GM21526 (cell line): ENCODE data around the gene GBX1.

Source experiments
- ATAC-seq: cut with Tn5 transposase; IDR thresholded peaks from one replicate; pipeline ENCODE4 v1.9.1; 2021; ENCODE audit warnings: moderate library complexity; ENCODE audit not compliant: unreplicated experiment, low FRiP score

The GBX1 gene

GRCh38 chr7:151141311-151141854 lies 26.1 kb downstream of the GBX1 start:
- ATAC-seq, result no peak

GRCh38 chr7:151140826-151141225 lies 26.7 kb downstream of the GBX1 start:
- ATAC-seq, result no peak

- ATAC-seq, result no peak
Observed at GRCh38 chr7:151139791-151140190, 27.7 kb downstream of the GBX1 start.

- ATAC-seq, result no peak
Observed at GRCh38 chr7:151139071-151139790, 28.3 kb downstream of the GBX1 start.

GRCh38 chr7:151138153-151138851 lies 29.2 kb downstream of the GBX1 start:
- ATAC-seq, result no peak

DNA sequence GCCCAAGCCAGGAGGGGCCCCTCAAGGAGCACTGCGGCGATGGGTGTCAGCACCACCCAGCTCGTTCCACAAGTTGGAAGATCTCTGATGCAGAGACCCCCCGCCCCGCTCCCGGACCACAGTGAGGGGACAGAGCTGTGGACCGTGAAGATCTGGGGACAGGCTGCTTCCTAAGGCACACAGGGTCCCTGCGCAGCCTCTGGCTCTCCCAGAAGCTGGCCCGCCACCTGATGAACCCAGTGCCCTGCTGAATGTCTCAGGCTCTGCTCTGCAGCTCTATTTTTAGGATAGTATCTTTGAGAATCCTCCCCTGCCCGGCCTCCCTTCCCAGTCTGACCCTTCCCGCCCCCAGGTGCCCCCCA lies 29.7 kb downstream of the GBX1 start:
- ATAC-seq, result no peak

- no peak for ATAC-seq
Observed at GRCh38 chr7:151137076-151137675, 30.3 kb downstream of the GBX1 start.

DNA sequence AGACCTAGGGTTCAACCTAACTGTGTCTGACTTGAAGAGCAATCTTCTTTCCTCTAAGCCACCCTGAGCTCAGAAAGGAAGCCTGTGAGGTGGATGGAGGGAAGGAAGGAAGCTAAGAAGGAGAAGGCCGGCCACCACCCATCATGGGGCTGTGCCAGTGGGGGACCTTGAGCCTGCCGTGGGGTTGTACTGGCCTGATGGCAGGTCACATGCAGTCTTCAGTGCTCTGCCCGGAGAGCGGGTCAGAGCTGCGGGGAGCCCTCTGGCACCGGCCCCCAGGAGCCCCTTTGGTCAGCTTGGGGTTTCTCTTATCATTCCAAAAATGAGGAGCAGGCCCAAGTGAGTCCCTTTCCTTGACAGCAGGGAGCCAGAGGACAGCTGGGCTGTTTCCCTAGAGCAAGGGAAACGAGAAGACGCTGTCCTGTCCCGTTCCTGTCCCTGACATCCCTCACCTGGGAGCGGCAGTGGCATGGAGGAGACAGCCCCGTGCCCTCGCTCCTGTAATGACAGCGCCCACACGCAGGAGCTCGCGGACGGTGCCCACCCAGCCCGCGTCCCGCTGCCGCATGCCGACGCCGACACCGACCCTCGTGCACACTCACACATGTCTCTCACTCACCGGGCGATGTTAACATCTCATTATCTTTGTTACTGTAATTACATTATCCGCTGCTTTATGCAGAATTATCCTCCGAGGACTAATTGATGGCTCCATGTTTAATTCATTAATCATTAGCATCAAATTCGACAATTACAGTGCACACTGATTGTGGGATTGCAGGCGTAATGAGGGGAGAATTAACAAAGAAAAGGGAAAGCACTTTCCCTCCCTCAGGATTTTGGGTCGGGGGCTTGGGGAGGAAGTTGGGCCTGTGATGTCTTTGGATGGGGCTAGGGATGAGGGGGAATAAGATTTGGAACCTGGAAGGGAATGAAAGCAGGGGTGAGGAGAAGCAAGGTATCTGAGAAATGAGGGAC lies 31.3 kb downstream of the GBX1 start:
- ATAC-seq, result no peak

GRCh38 chr7:151135525-151135845 lies 32.0 kb downstream of the GBX1 start:
- ATAC-seq, result no peak

DNA sequence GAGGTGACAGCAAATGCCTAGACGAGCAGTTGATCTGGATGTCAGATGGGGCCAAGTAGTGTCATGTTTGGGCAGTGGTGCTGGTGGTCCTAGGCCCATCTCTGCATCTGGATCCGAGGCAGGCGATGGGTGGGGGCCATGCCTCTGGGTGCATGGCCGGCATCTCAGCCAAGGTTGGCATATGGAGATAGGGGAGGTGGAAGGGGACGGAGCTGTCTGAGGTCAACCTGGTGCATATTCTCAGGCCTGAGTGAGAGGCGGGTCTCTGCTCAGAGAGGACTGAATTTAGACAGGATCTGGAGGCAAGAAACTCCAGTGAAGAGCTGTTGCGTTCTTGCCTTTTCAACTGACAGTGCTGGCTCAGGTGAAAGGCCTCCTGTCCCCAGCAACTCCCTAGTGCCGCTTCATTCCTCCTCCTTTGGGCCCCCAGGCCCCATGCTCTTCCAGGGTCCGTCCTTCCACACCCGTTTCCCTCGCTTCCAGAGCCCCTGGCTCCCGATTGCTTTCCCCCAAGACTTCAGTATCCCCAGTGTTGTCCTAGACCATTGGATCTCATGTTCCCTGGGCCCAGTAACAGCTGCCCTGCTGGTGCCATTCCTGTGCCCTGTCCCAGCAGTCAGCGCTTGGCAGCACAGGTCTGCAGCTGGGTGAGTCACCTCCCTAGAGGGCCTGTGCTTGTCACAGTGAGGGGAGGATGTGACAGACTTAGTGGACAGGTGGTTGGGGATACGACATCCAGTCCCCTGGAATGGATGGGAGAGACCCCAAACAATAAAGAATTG lies 32.6 kb downstream of the GBX1 start:
- ATAC-seq, result no peak

GRCh38 chr7:151133986-151134742 lies 33.3 kb downstream of the GBX1 start:
- no peak for ATAC-seq

DNA sequence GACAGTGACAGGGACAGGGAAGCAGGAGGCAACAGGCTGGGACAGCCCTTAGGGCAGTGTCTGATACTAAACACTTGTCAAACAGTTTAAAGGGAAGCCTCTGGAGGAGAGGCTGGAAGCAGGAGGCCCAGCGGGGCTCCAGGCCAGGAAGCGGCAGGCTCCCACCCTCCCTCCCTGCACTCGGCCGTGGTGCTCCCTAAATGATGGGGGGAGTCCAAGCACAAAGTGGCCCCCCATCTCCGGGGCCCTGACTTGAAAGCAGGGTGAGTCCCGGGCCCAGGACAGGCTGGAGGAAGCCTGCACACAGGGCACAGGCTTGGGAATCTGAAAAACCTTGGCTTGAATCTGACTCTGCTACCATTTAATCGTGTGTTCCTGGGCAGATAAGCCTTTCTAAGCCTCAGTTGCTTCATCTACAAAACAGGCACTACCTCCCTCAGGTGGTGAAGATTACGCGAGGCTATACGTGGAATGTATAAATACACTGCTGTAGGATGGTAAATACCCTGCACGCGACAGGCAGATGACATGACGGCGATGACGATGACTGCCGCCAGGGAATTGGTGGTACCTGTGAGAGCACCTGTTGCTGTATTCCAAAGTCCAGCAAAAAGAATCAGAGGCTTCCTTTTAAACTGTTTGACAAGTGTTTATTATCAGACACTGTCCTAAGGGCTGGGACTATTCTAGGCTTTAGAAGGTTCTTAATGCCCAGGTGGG lies 34.1 kb downstream of the GBX1 start:
- no peak for ATAC-seq

DNA sequence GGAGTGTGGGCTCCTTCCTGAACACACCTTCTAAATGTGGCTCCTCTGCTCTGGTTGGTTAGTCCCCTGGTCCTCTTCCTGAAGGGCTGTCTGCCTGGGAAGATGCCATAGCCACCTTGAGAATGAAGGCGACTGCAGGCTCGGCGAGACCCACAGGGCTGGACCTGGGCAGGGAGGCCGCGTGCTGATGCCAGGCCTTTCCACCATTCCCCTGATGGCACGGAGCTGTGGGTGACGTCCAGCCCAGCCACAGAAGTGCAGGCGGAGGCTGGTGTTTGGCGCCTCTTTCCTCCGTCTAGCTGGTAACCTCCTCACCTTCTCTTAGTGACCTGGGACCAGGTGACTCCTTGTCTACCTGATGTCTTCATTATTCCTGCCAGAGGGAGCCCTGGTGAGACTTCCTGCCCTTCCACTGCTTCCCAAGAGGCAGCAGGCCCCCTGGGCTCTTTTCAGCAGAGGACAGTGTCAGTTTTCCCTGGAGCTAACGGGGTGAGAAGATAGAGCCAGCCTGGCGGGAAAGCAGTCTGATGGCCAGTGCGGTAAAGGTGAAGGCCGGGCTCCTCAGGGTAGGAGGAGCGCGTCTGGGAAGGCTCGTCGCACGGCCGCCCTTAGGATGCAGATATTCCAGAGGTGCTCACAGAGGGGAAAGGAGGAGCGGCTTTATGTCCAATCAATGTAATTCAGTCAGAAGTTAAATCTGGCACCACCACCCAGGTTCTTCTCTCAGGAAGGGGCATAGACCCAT lies 34.9 kb downstream of the GBX1 start:
- ATAC-seq, result no peak

- ATAC-seq, result no peak
Observed at GRCh38 chr7:151131592-151132293, 35.8 kb downstream of the GBX1 start.

GRCh38 chr7:151131224-151131591 lies 36.3 kb downstream of the GBX1 start:
- no peak for ATAC-seq

- ATAC-seq, result no peak
Observed at GRCh38 chr7:151130741-151131157, 36.7 kb downstream of the GBX1 start.

- ATAC-seq, result no peak
Observed at GRCh38 chr7:151129960-151130591, 37.4 kb downstream of the GBX1 start.
